Fibroblast of pulmonary artery (primary cell): ENCODE data around the gene DDHD1.
"Not testable (repeated sequence)": the region's sequence is repeated elsewhere in the genome, so short reads cannot be mapped to it uniquely, and the experiment has no call there.

Experiments used
- DNase-seq: peaks from one replicate; pipeline ENCODE4 v3.0.0-alpha.2; 2010; ENCODE audit warnings: low read depth
- H3K4me3 ChIP-seq: replicated peaks from 2 replicates; pipeline ENCODE4 v1.5.1; 2011; ENCODE audit warnings: low read depth, mild to moderate bottlenecking, control low read depth, low read length, moderate library complexity
- CTCF ChIP-seq: IDR thresholded peaks from 2 replicates; pipeline ENCODE4 v1.5.1; 2011; ENCODE audit warnings: mild to moderate bottlenecking, control low read depth, low read length, inconsistent platforms; ENCODE audit errors: missing control alignments

The DDHD1 gene

DNA sequence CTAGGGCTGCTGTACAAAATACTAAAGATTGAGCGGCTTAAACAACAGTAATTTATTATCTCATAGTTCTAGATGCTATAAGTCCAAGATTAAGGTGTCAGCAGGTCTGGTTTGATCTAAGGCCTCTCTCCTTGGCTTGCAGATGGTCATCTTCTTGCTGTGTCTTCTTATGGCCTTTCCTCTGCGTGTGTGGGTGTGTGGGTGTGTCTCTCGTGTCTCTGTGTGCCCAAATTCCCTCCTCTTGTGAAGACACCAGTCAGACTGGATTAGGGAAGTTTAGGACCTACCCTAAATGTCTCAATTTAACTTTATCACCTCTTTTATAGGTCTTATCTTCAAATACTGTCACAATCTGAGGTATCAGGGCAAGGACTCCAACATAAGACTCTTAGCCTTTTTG, 28.3 kb downstream of the DDHD1 start:
- no peak for TF ChIP-seq CTCF
- DNase-seq: no peak
- no peak overlapping the region for H3K4me3 ChIP-seq

- H3K4me3 ChIP-seq, DNase-seq: not testable (repeated sequence)
Measured at GRCh38 chr14:53121419-53121818, 31.7 kb downstream of the DDHD1 start.

DNA sequence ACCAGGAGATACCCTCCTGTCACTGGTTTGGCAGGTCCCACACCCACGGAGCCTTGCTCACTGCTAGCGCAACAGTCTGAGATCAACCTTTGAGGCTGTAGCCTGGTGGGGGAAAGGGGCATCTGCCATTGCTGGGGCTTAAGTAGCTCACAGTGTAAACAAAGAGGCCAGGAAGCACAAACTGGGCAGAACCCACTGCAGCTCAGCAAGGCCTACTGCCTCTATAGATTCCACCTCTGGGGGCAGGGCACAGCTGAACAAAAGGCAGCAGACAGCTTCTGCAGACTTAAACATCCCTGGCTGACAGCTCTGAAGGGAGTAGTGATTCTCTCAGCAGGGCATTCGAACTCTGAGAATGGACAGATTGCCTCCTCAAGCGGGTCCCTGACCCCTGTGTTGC, 35.6 kb downstream of the DDHD1 start:
- H3K4me3 ChIP-seq, DNase-seq: not testable (repeated sequence)

DNA sequence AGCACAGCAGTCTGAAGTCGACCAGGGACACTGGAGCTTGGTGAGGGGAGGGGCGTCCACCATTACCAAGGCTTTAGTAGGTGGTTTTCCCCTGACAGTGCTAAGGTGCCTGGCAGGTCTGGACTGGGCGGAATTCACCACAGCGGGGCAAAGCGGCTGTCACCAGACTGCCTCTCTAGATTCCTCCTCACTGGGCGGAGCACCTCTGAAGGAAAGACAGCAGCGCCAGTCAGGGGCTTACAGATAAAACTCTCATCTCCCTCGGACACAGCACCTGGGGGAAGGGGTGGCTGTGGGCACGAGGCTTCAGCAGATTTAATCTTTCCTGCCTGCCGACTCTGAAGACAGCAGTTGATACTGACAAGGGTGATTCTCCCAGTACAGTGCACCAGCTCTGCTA, 39.1 kb downstream of the DDHD1 start:
- H3K4me3 ChIP-seq: no peak overlapping the region
- DNase-seq: no peak
- TF ChIP-seq CTCF: no peak

DNA sequence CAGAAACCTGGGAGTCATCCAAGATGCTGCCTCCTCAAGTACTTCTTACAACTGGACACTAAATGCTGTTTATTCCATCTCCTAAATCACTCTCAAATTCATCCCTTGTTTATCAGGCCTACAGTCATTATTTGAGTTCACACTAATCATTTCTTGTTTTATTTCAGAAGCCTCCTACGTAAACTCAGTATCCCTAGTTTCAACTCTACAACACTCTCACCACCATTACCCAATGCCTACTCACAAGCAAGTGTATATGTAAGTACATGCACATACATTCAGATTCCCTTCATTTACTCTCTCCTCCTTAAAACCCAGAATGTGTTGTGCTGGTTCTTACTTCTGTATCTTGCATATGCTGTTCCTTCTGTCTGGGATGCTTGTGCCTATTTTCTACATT, 43.0 kb downstream of the DDHD1 start:
- TF ChIP-seq CTCF: no peak
- DNase-seq: no peak
- H3K4me3 ChIP-seq: no peak overlapping the region

DNA sequence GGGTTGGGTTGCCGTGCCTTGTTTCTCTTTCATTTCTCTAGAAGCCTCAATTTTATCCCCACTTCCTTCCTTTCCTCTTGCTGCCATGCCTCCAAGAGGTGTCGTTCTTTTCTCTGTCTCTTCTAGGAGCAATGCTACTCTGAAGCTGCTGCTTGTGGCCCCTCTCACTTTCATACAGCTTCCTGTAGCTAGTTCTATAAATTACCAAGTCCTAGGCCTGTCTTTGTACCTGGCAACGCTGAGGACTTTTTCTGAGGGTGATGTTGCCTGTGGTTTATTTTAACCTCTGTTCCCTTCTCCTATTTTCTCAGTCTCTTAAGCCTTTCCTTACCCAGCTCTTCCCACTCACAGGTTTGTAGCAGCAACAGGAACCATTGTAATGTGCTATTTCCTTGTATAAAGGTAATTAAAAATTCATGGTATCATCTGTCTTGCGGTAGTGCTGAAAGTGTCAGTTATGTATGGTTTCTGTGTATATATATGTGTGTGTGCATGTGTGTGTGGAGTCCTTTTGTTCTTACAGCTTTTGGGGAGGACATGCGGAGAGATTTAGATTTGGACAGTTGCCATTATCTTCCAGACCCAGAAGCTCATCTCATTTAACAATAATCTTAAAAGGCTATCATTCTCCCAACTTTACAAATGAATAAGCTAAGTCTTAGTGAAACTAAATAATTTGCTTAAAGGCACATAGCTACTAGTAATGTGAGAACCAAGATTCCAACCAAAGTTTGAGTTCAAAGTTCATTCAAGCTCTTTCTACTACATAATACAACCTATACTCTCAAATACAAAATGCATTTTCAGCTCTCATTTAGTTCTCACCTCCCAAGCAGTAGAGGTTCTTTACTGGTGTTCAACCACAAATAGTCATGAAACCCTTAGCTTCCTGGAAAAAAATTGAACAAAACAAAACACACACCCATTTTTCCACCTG, 43.8 kb downstream of the DDHD1 start:
- no peak overlapping the region for H3K4me3 ChIP-seq
- DNase-seq: no peak
- TF ChIP-seq CTCF: no peak

- no peak for DNase-seq
- no peak overlapping the region for H3K4me3 ChIP-seq
- no peak for TF ChIP-seq CTCF
Measured at GRCh38 chr14:53108292-53109104, 44.6 kb downstream of the DDHD1 start.
